ENCODE results near the gene LRMDA.

LRMDA gene

GRCh38 chr10:76337641-76338040 lies 906.2 kb downstream of the LRMDA start:
- no peak overlapping the region for H3K4me3 ChIP-seq (ENCODE audit: low read depth, low read length)
- DNase-seq (ENCODE audit: low read depth): no peak
- TF ChIP-seq CTCF (IDR thresholded peaks at IDR 0.05; ENCODE audit: low read depth, low read length, missing control alignments): no peak

- DNase-seq (ENCODE audit: low read depth): no peak
- no peak for TF ChIP-seq CTCF (IDR thresholded peaks at IDR 0.05; ENCODE audit: low read depth, low read length, missing control alignments)
- H3K4me3 ChIP-seq (ENCODE audit: low read depth, low read length): no peak overlapping the region
These were observed 906.8 kb downstream of the LRMDA start for GRCh38 chr10:76338187-76338586.

GRCh38 chr10:76341740-76342139 lies 910.3 kb downstream of the LRMDA start:
- no peak overlapping the region for H3K4me3 ChIP-seq (ENCODE audit: low read depth, low read length)
- TF ChIP-seq CTCF (IDR thresholded peaks at IDR 0.05; ENCODE audit: low read depth, low read length, missing control alignments): no peak
- DNase-seq (ENCODE audit: low read depth): no peak

- no peak for TF ChIP-seq CTCF (IDR thresholded peaks at IDR 0.05; ENCODE audit: low read depth, low read length, missing control alignments)
- no peak overlapping the region for H3K4me3 ChIP-seq (ENCODE audit: low read depth, low read length)
- no peak for DNase-seq (ENCODE audit: low read depth)
These were observed 911.6 kb downstream of the LRMDA start for GRCh38 chr10:76342996-76343395.

- TF ChIP-seq CTCF (IDR thresholded peaks at IDR 0.05; ENCODE audit: low read depth, low read length, missing control alignments): no peak
- DNase-seq (ENCODE audit: low read depth): no peak
- H3K4me3 ChIP-seq (ENCODE audit: low read depth, low read length): no peak overlapping the region
These were observed 916.4 kb downstream of the LRMDA start for GRCh38 chr10:76347832-76348231.

- no peak for TF ChIP-seq CTCF (IDR thresholded peaks at IDR 0.05; ENCODE audit: low read depth, low read length, missing control alignments)
- H3K4me3 ChIP-seq (ENCODE audit: low read depth, low read length): no peak overlapping the region
- DNase-seq (ENCODE audit: low read depth): no peak
These were observed 919.2 kb downstream of the LRMDA start for GRCh38 chr10:76350583-76350982.

- no peak for DNase-seq (ENCODE audit: low read depth)
- no peak for TF ChIP-seq CTCF (IDR thresholded peaks at IDR 0.05; ENCODE audit: low read depth, low read length, missing control alignments)
- no peak overlapping the region for H3K4me3 ChIP-seq (ENCODE audit: low read depth, low read length)
These were observed 920.9 kb downstream of the LRMDA start for GRCh38 chr10:76352300-76352699.
